ENCODE results near the gene THSD4. TPM values are rescaled to one million over a fixed set of nuclear protein-coding genes. Genes with fewer than 3 reads are reported as not detected.

The THSD4 gene
- total RNA-seq, 2 experiments from 2014 or later: not detected

DNA sequence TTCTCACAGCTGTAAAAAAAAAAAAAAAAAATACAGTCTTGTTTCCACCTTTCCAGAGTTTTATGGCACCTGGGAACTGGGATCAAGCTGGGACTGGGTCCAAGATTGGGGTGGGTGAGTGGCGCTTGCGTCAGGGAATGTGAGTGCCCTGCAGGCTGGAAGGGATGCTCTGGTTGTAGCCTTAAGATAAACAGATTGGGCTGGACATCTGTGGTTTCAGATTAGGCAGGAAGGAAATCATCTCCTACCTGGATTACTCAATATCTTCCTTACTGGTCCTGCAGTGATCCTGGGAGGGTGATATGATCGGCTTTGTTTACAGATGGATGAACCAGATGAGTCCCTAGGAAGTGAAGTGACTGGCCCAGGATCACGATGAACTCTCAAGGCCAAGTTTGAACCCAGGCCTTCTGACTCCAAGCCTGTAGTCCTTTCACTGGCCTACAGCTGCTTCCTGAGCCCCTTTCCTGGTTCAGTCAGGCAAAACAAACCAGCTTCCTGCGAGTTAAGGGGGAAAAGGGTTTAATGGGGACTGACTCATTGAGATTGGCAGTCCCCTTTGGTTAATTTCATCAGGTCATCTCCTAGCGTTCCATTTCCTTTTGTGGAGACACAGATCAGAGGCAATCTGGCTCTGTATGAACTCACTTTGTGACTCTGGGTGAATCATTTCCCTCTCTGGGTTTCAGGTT, 179.8 kb downstream of the THSD4 start:
- Mint-ChIP-seq H3K36me3 (no peaks in the 10 kb centered on the region), H3K27me3 (peaks cover 8% of the 10 kb centered on the region), H3K4me1 (peaks cover 13% of the 10 kb centered on the region), H3K4me3 (no peak overlapping the region), H3K9me3 (ENCODE audit: low read depth) (peaks cover 2% of the 10 kb centered on the region), H3K27ac (no peak overlapping the region)
- no peak for ATAC-seq
- CTCF ChIA-PET: no interaction called here
- no peak for DNase-seq

DNA sequence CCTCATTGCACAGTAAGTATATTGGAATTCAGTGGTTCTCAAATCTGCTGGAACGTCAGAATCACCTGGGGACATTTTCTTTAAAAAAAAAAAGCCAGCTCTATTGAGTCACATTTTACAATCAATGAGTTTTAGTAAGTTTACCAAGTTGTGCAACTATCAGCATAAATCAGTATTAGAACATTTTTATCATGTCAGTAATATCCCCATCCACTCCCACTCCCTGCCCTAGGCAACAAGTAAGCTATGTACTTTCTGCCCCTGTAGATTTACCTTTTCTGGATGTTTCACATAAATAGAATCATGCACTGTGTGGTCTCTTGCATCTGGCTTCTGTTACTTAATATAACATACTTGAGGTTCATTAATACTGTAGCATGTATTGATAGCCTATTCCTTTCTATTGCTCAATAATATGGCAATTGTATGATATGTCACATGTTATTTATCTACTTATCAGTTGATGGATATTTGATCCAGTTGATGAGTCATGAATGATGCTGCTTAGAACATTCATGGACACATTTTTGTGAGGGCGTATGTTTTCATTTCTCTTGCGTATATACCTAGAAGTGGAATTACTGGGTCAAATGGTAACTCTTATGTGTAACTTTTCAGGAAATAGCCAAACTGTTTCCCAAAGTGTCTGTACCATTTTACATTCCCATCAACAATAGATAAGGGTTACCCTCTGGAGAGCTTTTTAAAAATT, 180.5 kb downstream of the THSD4 start:
- CTCF ChIA-PET: no interaction called here
- H3K9me3 Mint-ChIP-seq (ENCODE audit: low read depth): peaks cover 2% of the 10 kb centered on the region
- H3K27me3 Mint-ChIP-seq: peaks cover 7% of the 10 kb centered on the region
- no peak for DNase-seq
- peaks cover 13% of the 10 kb centered on the region for H3K4me1 Mint-ChIP-seq
- H3K36me3 Mint-ChIP-seq: no peaks in the 10 kb centered on the region
- no peak for ATAC-seq
- no peak overlapping the region for H3K27ac Mint-ChIP-seq
- H3K4me3 Mint-ChIP-seq: no peak overlapping the region

DNA sequence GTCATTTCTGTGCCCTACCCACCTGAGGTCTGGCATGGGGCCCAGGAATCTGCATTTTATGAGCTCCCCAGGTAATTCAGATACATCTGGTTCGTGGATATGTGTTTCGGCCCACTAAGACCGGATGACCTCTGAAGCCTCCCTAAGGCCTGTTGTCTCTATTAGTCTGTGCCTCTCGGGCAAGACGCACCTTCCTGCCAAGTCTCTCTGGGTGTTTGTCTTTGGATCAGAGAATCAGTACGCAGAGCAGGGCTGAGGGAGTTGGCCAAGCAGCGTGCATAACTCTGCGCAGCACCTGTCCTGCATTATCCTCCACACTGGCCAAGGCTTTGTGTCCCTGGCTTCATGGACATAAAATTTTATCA, 181.0 kb downstream of the THSD4 start:
- ATAC-seq (no peak), DNase-seq (no peak)
- H3K4me1 Mint-ChIP-seq: peaks cover 11% of the 10 kb centered on the region
- H3K36me3 Mint-ChIP-seq: no peaks in the 10 kb centered on the region
- H3K4me3 Mint-ChIP-seq: no peak overlapping the region
- H3K9me3 Mint-ChIP-seq (ENCODE audit: low read depth): peaks cover 2% of the 10 kb centered on the region
- H3K27me3 Mint-ChIP-seq: peaks cover 7% of the 10 kb centered on the region
- no peak overlapping the region for H3K27ac Mint-ChIP-seq
- CTCF ChIA-PET: no interaction called here

DNA sequence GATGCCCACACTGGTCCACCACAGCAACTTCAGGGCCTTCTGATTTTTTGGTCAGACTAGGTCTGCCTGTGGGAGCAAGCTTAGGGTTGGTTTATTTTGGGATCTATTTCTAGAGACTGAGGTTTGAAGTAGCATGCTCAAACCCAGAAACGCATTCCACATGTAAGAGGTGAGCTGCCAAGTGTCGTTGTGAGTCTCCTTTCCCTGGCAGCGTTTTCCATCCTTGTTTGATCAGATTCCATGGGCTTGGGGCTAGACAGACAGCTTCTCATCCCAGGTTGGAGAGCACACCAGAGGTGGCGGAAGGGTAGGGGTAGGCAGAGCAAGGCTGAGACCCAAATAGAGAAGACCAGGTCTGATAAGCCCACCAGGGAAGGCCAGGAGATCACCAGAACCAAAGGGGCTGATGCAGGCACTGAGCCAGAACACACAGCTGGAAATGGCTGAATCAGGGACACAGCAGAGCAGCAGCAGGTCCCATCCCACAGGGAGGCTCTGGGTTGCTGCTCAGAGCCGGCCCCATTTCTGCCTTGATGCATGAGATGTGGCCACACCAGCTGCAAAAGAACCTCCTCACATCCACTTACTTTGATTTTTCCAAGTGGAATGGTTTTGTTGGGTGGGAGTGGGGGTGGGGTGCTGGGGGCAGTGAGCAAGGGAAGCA, 186.8 kb downstream of the THSD4 start:
- no peaks in the 10 kb centered on the region for H3K9me3 Mint-ChIP-seq (ENCODE audit: low read depth)

DNA sequence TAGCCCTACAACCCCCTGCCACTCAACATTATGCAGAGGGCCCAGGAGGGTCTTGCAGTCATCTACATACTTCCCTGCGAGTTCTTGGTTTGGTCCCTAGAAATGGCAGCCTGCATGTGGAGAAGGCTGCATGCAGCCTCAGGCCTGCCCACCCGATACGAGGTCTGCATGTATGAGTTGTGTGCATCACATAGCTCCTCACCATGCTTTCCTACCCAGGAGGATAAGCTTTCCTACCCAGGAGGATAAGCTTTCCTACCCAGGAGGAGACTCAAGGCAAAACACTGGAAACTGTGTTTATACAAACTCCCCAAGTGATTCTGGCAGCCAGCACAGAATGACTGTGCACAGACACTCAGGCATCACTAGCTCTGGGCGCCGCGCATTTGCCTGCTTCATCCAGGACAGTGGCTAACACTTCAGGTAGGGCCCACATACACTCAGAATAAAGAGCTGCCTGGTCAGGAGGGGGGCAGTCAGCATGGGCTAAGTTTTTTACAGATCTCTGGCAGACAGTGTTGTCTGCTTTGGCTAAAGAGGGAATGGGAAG, 187.7 kb downstream of the THSD4 start:
- H3K9me3 Mint-ChIP-seq (ENCODE audit: low read depth): no peaks in the 10 kb centered on the region
- no peak for DNase-seq
- no peak overlapping the region for H3K27ac Mint-ChIP-seq
- no peak overlapping the region for H3K4me3 Mint-ChIP-seq
- no peaks in the 10 kb centered on the region for H3K4me1 Mint-ChIP-seq
- CTCF ChIA-PET: no interaction called here
- H3K36me3 Mint-ChIP-seq: no peaks in the 10 kb centered on the region
- peaks cover 4% of the 10 kb centered on the region for H3K27me3 Mint-ChIP-seq
- no peak for ATAC-seq

More for the DNA sequence above, 186.8 kb downstream of the THSD4 start:
- no peak for DNase-seq
- Mint-ChIP-seq H3K4me3 (no peak overlapping the region), H3K4me1 (no peaks in the 10 kb centered on the region), H3K36me3 (no peaks in the 10 kb centered on the region), H3K27me3 (peaks cover 7% of the 10 kb centered on the region), H3K27ac (no peak overlapping the region)
- no peak for ATAC-seq
- CTCF ChIA-PET: no interaction called here

DNA sequence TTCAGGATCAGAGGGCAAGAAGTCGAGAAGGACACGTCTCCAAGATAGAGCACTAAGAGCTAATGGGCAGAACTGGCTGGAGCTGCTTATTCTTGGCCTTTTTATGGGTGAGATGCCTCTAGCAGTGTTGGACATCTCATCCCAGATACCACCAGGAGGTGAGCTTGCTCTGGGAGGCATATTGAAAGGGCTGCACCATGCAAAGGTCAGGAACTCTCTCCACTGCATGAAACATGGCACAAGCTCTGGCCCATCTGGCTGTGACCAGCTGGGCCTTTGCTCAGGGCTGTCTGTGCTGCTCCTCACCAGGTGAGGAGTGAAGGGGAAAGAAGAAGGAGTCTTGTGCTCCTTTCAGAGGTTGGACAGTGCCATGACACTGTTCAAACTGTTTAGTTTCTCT, 188.7 kb downstream of the THSD4 start:
- H3K4me1 Mint-ChIP-seq: no peaks in the 10 kb centered on the region
- ATAC-seq (no peak), DNase-seq (no peak)
- H3K36me3 Mint-ChIP-seq: no peaks in the 10 kb centered on the region
- H3K27ac Mint-ChIP-seq: no peak overlapping the region
- peaks cover 2% of the 10 kb centered on the region for H3K27me3 Mint-ChIP-seq
- CTCF ChIA-PET: no interaction called here
- H3K9me3 Mint-ChIP-seq (ENCODE audit: low read depth): no peaks in the 10 kb centered on the region
- no peak overlapping the region for H3K4me3 Mint-ChIP-seq

DNA sequence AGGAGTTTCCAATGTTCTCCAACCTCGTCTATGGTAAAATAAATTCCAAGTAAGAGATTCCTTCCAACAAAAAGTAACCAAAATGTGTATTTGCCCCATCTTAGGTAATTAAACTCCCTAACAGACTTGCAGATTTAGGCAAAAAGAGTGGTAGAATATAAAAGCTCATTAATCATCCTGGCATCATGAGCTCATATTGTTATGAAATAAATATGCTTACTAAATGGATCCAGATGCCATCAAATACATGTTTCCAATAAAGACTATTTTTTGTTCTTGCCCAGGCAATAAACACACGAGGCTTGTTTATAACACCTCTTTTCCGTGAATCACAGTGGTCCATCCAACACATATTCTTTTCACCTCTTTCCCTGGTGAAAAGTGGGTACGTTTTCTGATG, 189.4 kb downstream of the THSD4 start:
- CTCF ChIA-PET: no interaction called here
- DNase-seq (no peak), ATAC-seq (no peak)
- no peaks in the 10 kb centered on the region for H3K4me1 Mint-ChIP-seq
- H3K4me3 Mint-ChIP-seq: no peak overlapping the region
- no peaks in the 10 kb centered on the region for H3K36me3 Mint-ChIP-seq
- H3K27ac Mint-ChIP-seq: no peak overlapping the region
- H3K9me3 Mint-ChIP-seq (ENCODE audit: low read depth): no peaks in the 10 kb centered on the region
- peaks cover 2% of the 10 kb centered on the region for H3K27me3 Mint-ChIP-seq

DNA sequence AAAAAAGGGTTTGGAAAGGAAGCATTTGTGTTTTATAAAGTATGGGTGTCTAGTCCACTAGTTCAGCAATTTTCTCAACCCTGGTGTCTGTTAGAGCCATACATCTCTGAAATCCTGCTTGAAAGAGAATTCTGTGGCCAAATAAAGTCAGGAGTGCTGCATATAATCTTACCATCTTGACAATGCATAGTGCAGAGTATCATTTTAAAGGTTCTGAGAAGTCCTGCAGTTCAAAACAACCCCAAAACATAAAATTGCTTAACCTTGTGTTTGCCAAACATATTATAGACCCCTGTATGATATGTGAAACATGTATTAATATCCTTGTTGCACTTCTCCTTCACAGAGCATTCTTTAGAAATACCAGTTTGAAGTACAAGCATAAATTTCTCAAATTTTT, 191.3 kb downstream of the THSD4 start:
- ATAC-seq (no peak), DNase-seq (no peak)
- H3K27ac Mint-ChIP-seq: no peak overlapping the region
- no peak overlapping the region for H3K4me3 Mint-ChIP-seq
- CTCF ChIA-PET: no interaction called here
- no peaks in the 10 kb centered on the region for H3K9me3 Mint-ChIP-seq (ENCODE audit: low read depth)
- peaks cover 2% of the 10 kb centered on the region for H3K27me3 Mint-ChIP-seq
- H3K4me1 Mint-ChIP-seq: no peaks in the 10 kb centered on the region
- no peaks in the 10 kb centered on the region for H3K36me3 Mint-ChIP-seq

DNA sequence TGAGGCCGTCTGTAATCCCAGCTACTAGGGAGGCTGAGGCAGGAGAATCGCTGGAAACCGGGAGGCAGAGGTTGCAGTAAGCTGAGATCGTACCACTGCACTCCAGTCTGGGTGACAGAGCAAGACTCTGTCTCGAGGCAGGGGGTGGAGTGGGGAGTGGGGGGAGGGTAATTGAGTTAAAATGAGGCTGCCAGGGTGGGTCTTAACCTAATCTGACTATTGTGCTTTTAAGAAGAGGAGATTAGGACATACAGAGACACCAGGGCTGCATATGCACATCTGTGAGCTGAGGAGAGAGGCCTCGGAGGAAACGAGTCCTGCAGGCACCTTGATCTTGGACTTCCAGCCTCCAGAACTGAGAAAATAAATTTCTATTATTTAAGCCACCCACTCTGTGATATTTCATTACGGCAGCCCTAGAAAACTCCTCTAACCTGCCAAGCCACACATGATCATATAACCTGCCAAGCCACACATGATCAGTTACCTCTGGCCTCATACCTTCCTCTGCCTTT, 197.0 kb downstream of the THSD4 start:
- H3K36me3 Mint-ChIP-seq: no peaks in the 10 kb centered on the region
- no peak overlapping the region for H3K27ac Mint-ChIP-seq
- H3K4me1 Mint-ChIP-seq: no peaks in the 10 kb centered on the region
- no peak for ATAC-seq
- H3K4me3 Mint-ChIP-seq: no peak overlapping the region
- DNase-seq: no peak
- CTCF ChIA-PET: no interaction called here
- H3K9me3 Mint-ChIP-seq (ENCODE audit: low read depth): no peaks in the 10 kb centered on the region
- H3K27me3 Mint-ChIP-seq: no peaks in the 10 kb centered on the region

DNA sequence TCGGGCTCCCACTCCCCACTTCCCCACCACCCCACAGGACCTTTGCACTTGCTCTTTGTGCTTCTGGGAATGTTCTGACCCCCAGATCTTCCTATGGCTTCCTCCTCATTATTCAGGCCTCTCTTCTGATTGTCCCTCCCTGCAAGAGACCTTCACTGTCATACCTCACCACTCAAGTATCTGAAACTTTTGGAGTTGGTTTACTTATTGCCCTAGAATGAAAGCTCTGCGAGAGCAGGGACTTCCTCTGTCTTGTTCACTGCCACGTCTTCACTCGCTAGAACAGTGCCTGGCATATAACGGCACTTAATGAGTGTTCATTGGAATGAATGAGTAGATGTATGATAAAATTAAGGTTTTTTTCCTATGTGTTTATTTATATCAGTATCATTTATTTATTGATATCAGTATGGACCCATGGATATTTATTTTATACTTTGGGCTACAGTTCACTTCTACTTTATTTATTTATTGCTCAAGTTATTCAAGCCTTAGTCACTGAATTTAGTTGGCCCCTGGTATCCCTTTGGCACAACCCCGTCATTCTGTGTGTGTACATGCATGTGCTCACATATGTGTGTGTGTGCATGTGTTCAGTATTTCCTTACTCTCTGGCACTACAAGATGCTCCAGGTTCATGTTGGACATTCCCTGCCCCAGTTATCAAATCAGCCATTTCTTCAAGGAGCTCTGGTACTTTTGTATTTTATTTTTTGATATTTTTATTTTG, 197.6 kb downstream of the THSD4 start:
- ATAC-seq (no peak), DNase-seq (no peak)
- Mint-ChIP-seq H3K27me3 (no peaks in the 10 kb centered on the region), H3K27ac (no peak overlapping the region), H3K9me3 (ENCODE audit: low read depth) (no peaks in the 10 kb centered on the region), H3K36me3 (no peaks in the 10 kb centered on the region), H3K4me3 (no peak overlapping the region), H3K4me1 (no peaks in the 10 kb centered on the region)
- CTCF ChIA-PET: no interaction called here

DNA sequence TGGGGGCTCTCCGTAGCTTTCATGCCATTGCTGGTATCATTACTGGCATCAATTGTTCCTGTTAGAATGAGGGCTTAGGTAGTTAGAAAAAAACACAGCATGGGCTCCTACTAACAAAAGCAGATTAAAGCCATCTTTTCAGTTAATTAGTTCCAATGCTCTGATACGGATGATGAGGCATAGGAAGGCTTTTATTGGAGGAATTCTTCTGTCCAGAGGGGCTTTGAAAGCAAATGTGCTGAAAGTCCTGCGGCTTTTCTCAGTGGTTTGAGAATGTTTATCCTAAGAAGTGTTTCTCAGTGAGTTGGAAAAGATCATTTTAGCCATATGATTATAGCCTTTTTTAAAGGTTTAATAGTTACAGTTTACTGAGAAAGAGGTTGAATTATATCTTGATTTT, 198.5 kb downstream of the THSD4 start:
- no peak overlapping the region for H3K4me3 Mint-ChIP-seq
- CTCF ChIA-PET: no interaction called here
- H3K27me3 Mint-ChIP-seq: no peaks in the 10 kb centered on the region
- no peaks in the 10 kb centered on the region for H3K4me1 Mint-ChIP-seq
- H3K9me3 Mint-ChIP-seq (ENCODE audit: low read depth): no peaks in the 10 kb centered on the region
- H3K36me3 Mint-ChIP-seq: no peaks in the 10 kb centered on the region
- no peak for ATAC-seq
- H3K27ac Mint-ChIP-seq: no peak overlapping the region
- DNase-seq: no peak

DNA sequence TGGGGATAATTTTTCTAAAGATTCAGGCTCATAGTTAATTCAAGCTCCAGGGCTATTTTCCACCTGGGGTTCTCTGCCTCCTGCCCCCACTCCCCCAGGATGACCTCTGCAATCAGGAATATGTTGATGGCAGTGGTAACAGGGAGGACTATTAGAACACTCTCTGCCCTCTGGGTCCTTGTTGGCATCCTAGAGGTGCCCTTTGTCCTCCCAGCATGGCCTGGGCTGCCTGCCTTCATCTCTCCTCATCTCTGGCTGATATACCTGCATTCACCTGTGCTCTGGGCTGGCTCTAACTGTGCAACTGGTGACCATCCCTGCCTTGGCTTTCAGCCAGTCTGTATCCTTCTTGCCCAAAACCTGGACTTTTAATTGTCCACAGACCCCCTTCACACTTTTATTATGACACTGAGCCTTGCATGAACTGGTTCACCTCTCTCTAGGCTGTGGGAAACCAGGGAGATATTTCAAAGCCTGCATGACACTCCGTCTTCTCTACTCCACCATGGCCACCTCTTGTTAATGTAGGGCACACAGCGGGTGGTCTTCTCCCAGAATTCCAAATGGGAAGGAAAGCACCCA, 199.8 kb downstream of the THSD4 start:
- ATAC-seq (no peak), DNase-seq (no peak)
- no peaks in the 10 kb centered on the region for H3K27me3 Mint-ChIP-seq
- H3K4me3 Mint-ChIP-seq: no peak overlapping the region
- H3K4me1 Mint-ChIP-seq: no peaks in the 10 kb centered on the region
- CTCF ChIA-PET: no interaction called here
- H3K36me3 Mint-ChIP-seq: no peaks in the 10 kb centered on the region
- no peaks in the 10 kb centered on the region for H3K9me3 Mint-ChIP-seq (ENCODE audit: low read depth)
- H3K27ac Mint-ChIP-seq: no peak overlapping the region

DNA sequence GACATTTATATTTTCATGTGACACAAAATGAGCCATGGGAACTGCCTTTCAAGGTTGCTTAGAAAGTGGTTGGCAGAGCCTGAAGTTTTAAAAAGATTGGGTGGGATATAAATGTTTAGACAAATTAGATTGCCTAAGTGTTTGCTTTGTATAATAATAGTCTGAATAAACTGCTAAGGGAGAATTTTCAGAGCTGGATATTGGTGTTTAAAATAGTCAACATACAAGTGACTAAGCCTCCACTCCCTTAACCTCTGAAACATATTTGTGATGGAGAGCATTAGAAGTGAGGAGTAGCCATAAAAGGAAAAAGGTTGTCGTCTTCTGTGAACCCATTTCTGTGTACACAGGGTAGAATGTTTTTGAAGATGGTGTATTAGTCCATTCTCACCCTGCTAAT, 201.6 kb downstream of the THSD4 start:
- no peak overlapping the region for H3K4me3 Mint-ChIP-seq
- DNase-seq: no peak
- H3K27ac Mint-ChIP-seq: no peak overlapping the region
- no peaks in the 10 kb centered on the region for H3K4me1 Mint-ChIP-seq
- no peaks in the 10 kb centered on the region for H3K27me3 Mint-ChIP-seq
- CTCF ChIA-PET: no interaction called here
- H3K36me3 Mint-ChIP-seq: no peaks in the 10 kb centered on the region
- no peaks in the 10 kb centered on the region for H3K9me3 Mint-ChIP-seq (ENCODE audit: low read depth)
- ATAC-seq: no peak

Measured in activated CD8-positive, alpha-beta memory T cell treated with anti-CD3 and anti-CD28 coated beads, Interleukin-2, amount 10 ng/mL, durations not matched to agents 7 days and 5 days (primary cell).